ENCODE results near the gene CACNG1. TPM values are rescaled to one million over a fixed set of nuclear protein-coding genes. Genes with fewer than 3 reads are reported as not detected.

The CACNG1 gene
- total RNA-seq, 2 donors from 2014 or later: not detected

GRCh38 chr17:67015001-67015400 is 29.4 kb upstream of the CACNG1 start:
- H3K27ac ChIP-seq: no peak overlapping the region
- H3K9me3 ChIP-seq: no peaks in the 10 kb centered on the region
- H3K4me3 ChIP-seq: no peak overlapping the region
- no peaks in the 10 kb centered on the region for H3K27me3 ChIP-seq (replicated peaks; ENCODE audit: insufficient read depth)
- DNase-seq (ENCODE audit: low spot score) (no peak), ATAC-seq (ENCODE audit: insufficient number of reproducible peaks, low FRiP score, low read depth) (no peak)
- no peaks in the 10 kb centered on the region for H3K36me3 ChIP-seq
- H3K4me1 ChIP-seq (ENCODE audit: control insufficient read depth in 1 of 2, low read depth in 2 of 2): no peaks in the 10 kb centered on the region
- no peak for TF ChIP-seq CTCF (IDR thresholded peaks at IDR 0.05)

GRCh38 chr17:67016039-67016762 is 28.2 kb upstream of the CACNG1 start:
- ATAC-seq (ENCODE audit: insufficient number of reproducible peaks, low FRiP score, low read depth) (no peak), DNase-seq (ENCODE audit: low spot score) (no peak)
- Histone ChIP-seq H3K4me1 (ENCODE audit: control insufficient read depth in 1 of 2, low read depth in 2 of 2) (no peaks in the 10 kb centered on the region), H3K27ac (no peak overlapping the region), H3K9me3 (no peaks in the 10 kb centered on the region), H3K36me3 (no peaks in the 10 kb centered on the region), H3K27me3 (replicated peaks; ENCODE audit: insufficient read depth) (no peaks in the 10 kb centered on the region), H3K4me3 (no peak overlapping the region)
- no peak for TF ChIP-seq CTCF (IDR thresholded peaks at IDR 0.05)

- no peaks in the 10 kb centered on the region for H3K4me1 ChIP-seq (ENCODE audit: control insufficient read depth in 1 of 2, low read depth in 2 of 2)
- H3K27ac ChIP-seq: no peak overlapping the region
- no peak for DNase-seq (ENCODE audit: low spot score)
- H3K27me3 ChIP-seq (replicated peaks; ENCODE audit: insufficient read depth): no peaks in the 10 kb centered on the region
- H3K4me3 ChIP-seq: no peak overlapping the region
- ATAC-seq (ENCODE audit: insufficient number of reproducible peaks, low FRiP score, low read depth): no peak
- no peaks in the 10 kb centered on the region for H3K9me3 ChIP-seq
- TF ChIP-seq CTCF (IDR thresholded peaks at IDR 0.05): no peak
- no peaks in the 10 kb centered on the region for H3K36me3 ChIP-seq
Observed at GRCh38 chr17:67017910-67018309, 26.4 kb upstream of the CACNG1 start.

- ATAC-seq (ENCODE audit: insufficient number of reproducible peaks, low FRiP score, low read depth) (no peak), DNase-seq (ENCODE audit: low spot score) (no peak)
- H3K9me3 ChIP-seq: no peaks in the 10 kb centered on the region
- no peak overlapping the region for H3K4me3 ChIP-seq
- no peak for TF ChIP-seq CTCF (IDR thresholded peaks at IDR 0.05)
- H3K4me1 ChIP-seq (ENCODE audit: control insufficient read depth in 1 of 2, low read depth in 2 of 2): no peaks in the 10 kb centered on the region
- no peak overlapping the region for H3K27ac ChIP-seq
- no peaks in the 10 kb centered on the region for H3K36me3 ChIP-seq
- no peaks in the 10 kb centered on the region for H3K27me3 ChIP-seq (replicated peaks; ENCODE audit: insufficient read depth)
Observed at GRCh38 chr17:67018471-67019434, 25.6 kb upstream of the CACNG1 start.

GRCh38 chr17:67019809-67020208 is 24.5 kb upstream of the CACNG1 start:
- no peak for TF ChIP-seq CTCF (IDR thresholded peaks at IDR 0.05)
- no peaks in the 10 kb centered on the region for H3K9me3 ChIP-seq
- no peak for ATAC-seq (ENCODE audit: insufficient number of reproducible peaks, low FRiP score, low read depth)

More at GRCh38 chr17:67019809-67020208, 24.5 kb upstream of the CACNG1 start:
- DNase-seq (ENCODE audit: low spot score): no peak
- Histone ChIP-seq H3K27ac (no peak overlapping the region), H3K36me3 (no peaks in the 10 kb centered on the region), H3K4me3 (no peak overlapping the region), H3K4me1 (ENCODE audit: control insufficient read depth in 1 of 2, low read depth in 2 of 2) (no peaks in the 10 kb centered on the region), H3K27me3 (replicated peaks; ENCODE audit: insufficient read depth) (no peaks in the 10 kb centered on the region)
